ENCODE data around the gene ADGRE1.

The ADGRE1 gene

GRCh38 chr19:6853868-6854267, 33.5 kb upstream of the ADGRE1 start:
- TF ChIP-seq POU6F1 (CRISPR knock-in tag; IDR thresholded peaks at IDR 0.05; ENCODE audit: borderline replicate concordance, low read depth) (no peak), ZFP3 (CRISPR knock-in tag; IDR thresholded peaks at IDR 0.05) (no peak), RARB (CRISPR knock-in tag; IDR thresholded peaks at IDR 0.05) (no peak)
- no peak for ATAC-seq

GRCh38 chr19:6854758-6855157, 32.6 kb upstream of the ADGRE1 start:
- no peak for ATAC-seq

GRCh38 chr19:6856749-6857372, 30.5 kb upstream of the ADGRE1 start:
- ATAC-seq, result no peak
- TF ChIP-seq TSHZ2 (CRISPR knock-in tag; IDR thresholded peaks at IDR 0.05) (no peak), ESRRG (CRISPR knock-in tag; IDR thresholded peaks at IDR 0.05) (no peak), POU6F1 (CRISPR knock-in tag; IDR thresholded peaks at IDR 0.05; ENCODE audit: borderline replicate concordance, low read depth) (no peak), CSDC2 (CRISPR knock-in tag; IDR thresholded peaks at IDR 0.05) (no peak), PATZ1 (CRISPR knock-in tag; IDR thresholded peaks at IDR 0.05; ENCODE audit: borderline replicate concordance) (no peak), TCF4 (CRISPR knock-in tag; IDR thresholded peaks at IDR 0.05; ENCODE audit: borderline replicate concordance) (no peak), ZFP3 (CRISPR knock-in tag; IDR thresholded peaks at IDR 0.05) (no peak), PPARA (CRISPR knock-in tag; IDR thresholded peaks at IDR 0.05; ENCODE audit: borderline replicate concordance) (no peak)

More at GRCh38 chr19:6854758-6855157, 32.6 kb upstream of the ADGRE1 start:
- TF ChIP-seq CSDC2 (CRISPR knock-in tag; IDR thresholded peaks at IDR 0.05), result no peak
- no peak for TF ChIP-seq ZFP3 (CRISPR knock-in tag; IDR thresholded peaks at IDR 0.05)
- TF ChIP-seq ARNTL (CRISPR knock-in tag; IDR thresholded peaks at IDR 0.05; ENCODE audit: borderline replicate concordance, low read depth), result no peak
- TF ChIP-seq TOX (CRISPR knock-in tag; IDR thresholded peaks at IDR 0.05; ENCODE audit: borderline replicate concordance), result no peak
- no peak for TF ChIP-seq GLIS3 (CRISPR knock-in tag; IDR thresholded peaks at IDR 0.05)
- TF ChIP-seq RARB (CRISPR knock-in tag; IDR thresholded peaks at IDR 0.05), result no peak
- TF ChIP-seq ZNF8 (CRISPR knock-in tag; IDR thresholded peaks at IDR 0.05), result no peak
- TF ChIP-seq ZFP30 (CRISPR knock-in tag; IDR thresholded peaks at IDR 0.05), result no peak
- no peak for TF ChIP-seq ISL1 (CRISPR knock-in tag; IDR thresholded peaks at IDR 0.05)
- no peak for TF ChIP-seq TSHZ2 (CRISPR knock-in tag; IDR thresholded peaks at IDR 0.05)
- TF ChIP-seq POU6F1 (CRISPR knock-in tag; IDR thresholded peaks at IDR 0.05; ENCODE audit: borderline replicate concordance, low read depth), result no peak
- TF ChIP-seq PATZ1 (CRISPR knock-in tag; IDR thresholded peaks at IDR 0.05; ENCODE audit: borderline replicate concordance), result no peak

Data from SK-N-SH treated with all-trans-retinoic acid at 6 μM for 48 hours (cell line).